OCI-LY3 (cell line): ENCODE results near the gene HPCAL1.

ENCODE experiments used
- CTCF ChIP-seq: fragments of 200-600, 300-600 bp; sonication (generic); IDR thresholded peaks from 2 replicates; pipeline ENCODE4 v1.5.1; 2014; ENCODE audit warnings: antibody characterized with exemption, low read length, low read depth
- EZH2phosphoT487 ChIP-seq: fragments of 200-600 bp; shearing (Covaris generic); IDR thresholded peaks from 2 replicates; pipeline ENCODE4 v1.6.1; 2018; ENCODE audit warnings: antibody characterized with exemption, mixed run types, low read depth

- TF ChIP-seq CTCF (no peak), EZH2phosphoT487 (no peak)
Measured at GRCh38 chr2:10354399-10354798, 51.7 kb downstream of the HPCAL1 start.
